Effector memory CD8-positive, alpha-beta T cell (primary cell): ENCODE measurements around the gene MAP7D1.

Experiments used
- ATAC-seq: fragments of 150-1000 bp; cut with Tn5 transposase; replicated peaks from 2 replicates; pipeline ENCODE4 v1.10.0; 2021; ENCODE audit warnings: mild to moderate bottlenecking, moderate library complexity
- DNase-seq, 3 experiments: peaks; one replicate each; pipeline ENCODE4 v3.0.0; 2021
- H3K27ac Mint-ChIP-seq, 2 donors: one replicate each; pipeline ENCODE4 v1.8.0; 2022; ENCODE audit warnings: mild to moderate bottlenecking in 2 of 2, mixed read lengths in 2 of 2, moderate library complexity in 2 of 2
- H3K27me3 Mint-ChIP-seq, 2 donors: one replicate each; pipeline ENCODE4 v1.8.0; 2022; ENCODE audit warnings: mixed read lengths in 2 of 2
- H3K36me3 Mint-ChIP-seq: one replicate; pipeline ENCODE4 v1.8.0; 2022; ENCODE audit warnings: mild to moderate bottlenecking, moderate library complexity, mixed read lengths; ENCODE audit not compliant: insufficient read depth
- H3K4me1 Mint-ChIP-seq, 2 donors: one replicate each; pipeline ENCODE4 v1.8.0; 2022; ENCODE audit warnings: low read depth in 2 of 2, mixed read lengths in 2 of 2
- H3K4me3 Mint-ChIP-seq, 2 donors: one replicate each; pipeline ENCODE4 v1.8.0; 2022; ENCODE audit warnings: mild to moderate bottlenecking in 2 of 2, mixed read lengths in 2 of 2, moderate library complexity in 2 of 2
- H3K9me3 Mint-ChIP-seq, 2 donors: one replicate each; pipeline ENCODE4 v1.8.0; 2022; ENCODE audit warnings: mixed read lengths in 2 of 2

Gene MAP7D1

GRCh38 chr1:36134505-36135329 lies 21.2 kb upstream of the MAP7D1 start:
- Mint-ChIP-seq H3K4me1 (no peaks in the 10 kb centered on the region), H3K27me3 (no peaks in the 10 kb centered on the region), H3K27ac (peak overlapping the region in 1 of 2 donors; percentile 69), H3K9me3 (no peaks in the 10 kb centered on the region), H3K36me3 (peaks cover 21% of the 10 kb centered on the region), H3K4me3 (no peak overlapping the region)
- DNase-seq (no peak), ATAC-seq (no peak)

GRCh38 chr1:36135330-36135667 lies 20.7 kb upstream of the MAP7D1 start:
- no peaks in the 10 kb centered on the region for H3K9me3 Mint-ChIP-seq
- no peak overlapping the region for H3K4me3 Mint-ChIP-seq
- H3K4me1 Mint-ChIP-seq, result peaks cover under 1 to 4% of the 10 kb centered on the region in 2 donors
- no peaks in the 10 kb centered on the region for H3K27me3 Mint-ChIP-seq
- H3K27ac Mint-ChIP-seq, result peak overlapping the region in 1 of 2 donors; percentile 69
- DNase-seq, result no peak
- no peak for ATAC-seq
- peaks cover 26% of the 10 kb centered on the region for H3K36me3 Mint-ChIP-seq

GRCh38 chr1:36135796-36136195 lies 20.2 kb upstream of the MAP7D1 start:
- Mint-ChIP-seq H3K9me3 (no peaks in the 10 kb centered on the region), H3K27ac (peak overlapping the region; percentile 35 to 69), H3K27me3 (no peaks in the 10 kb centered on the region), H3K36me3 (peaks cover 31% of the 10 kb centered on the region), H3K4me1 (peaks cover 4 to 5% of the 10 kb centered on the region in 2 donors), H3K4me3 (no peak overlapping the region)
- ATAC-seq, result no peak
- DNase-seq, result no peak

GRCh38 chr1:36136535-36136934 lies 19.4 kb upstream of the MAP7D1 start:
- no peak overlapping the region for H3K4me3 Mint-ChIP-seq
- peaks cover 37% of the 10 kb centered on the region for H3K36me3 Mint-ChIP-seq
- H3K27ac Mint-ChIP-seq, result peak overlapping the region; percentile 35 to 69

GRCh38 chr1:36137226-36137625 lies 18.7 kb upstream of the MAP7D1 start:
- Mint-ChIP-seq H3K4me3 (no peak overlapping the region), H3K27ac (peak overlapping the region in 1 of 2 donors; percentile 20), H3K36me3 (peaks cover 39% of the 10 kb centered on the region), H3K9me3 (no peaks in the 10 kb centered on the region), H3K27me3 (no peaks in the 10 kb centered on the region), H3K4me1 (peaks cover 5% of the 10 kb centered on the region in 2 donors)
- DNase-seq (no peak), ATAC-seq (no peak)

More at GRCh38 chr1:36136535-36136934, 19.4 kb upstream of the MAP7D1 start:
- ATAC-seq (no peak), DNase-seq (no peak)
- H3K4me1 Mint-ChIP-seq, result peaks cover 5% of the 10 kb centered on the region in 2 donors
- no peaks in the 10 kb centered on the region for H3K27me3 Mint-ChIP-seq
- H3K9me3 Mint-ChIP-seq, result no peaks in the 10 kb centered on the region

GRCh38 chr1:36137776-36138175 lies 18.2 kb upstream of the MAP7D1 start:
- Mint-ChIP-seq H3K4me1 (peaks cover 5% of the 10 kb centered on the region in 2 donors), H3K27me3 (no peaks in the 10 kb centered on the region), H3K36me3 (peaks cover 39% of the 10 kb centered on the region), H3K9me3 (no peaks in the 10 kb centered on the region), H3K4me3 (no peak overlapping the region), H3K27ac (peak overlapping the region in 1 of 2 donors; percentile 20)
- ATAC-seq, result no peak
- no peak for DNase-seq

GRCh38 chr1:36139521-36139920 lies 16.4 kb upstream of the MAP7D1 start:
- Mint-ChIP-seq H3K27me3 (no peaks in the 10 kb centered on the region), H3K9me3 (no peaks in the 10 kb centered on the region), H3K36me3 (peaks cover 39% of the 10 kb centered on the region), H3K27ac (no peak overlapping the region), H3K4me1 (peaks cover 8 to 9% of the 10 kb centered on the region in 2 donors), H3K4me3 (no peak overlapping the region)
- ATAC-seq (no peak), DNase-seq (no peak)

- peaks cover 8 to 13% of the 10 kb centered on the region in 2 donors for H3K4me1 Mint-ChIP-seq
- ATAC-seq, result no peak
- peak overlapping the region; percentile 23 to 69 for H3K27ac Mint-ChIP-seq
- peaks cover 36% of the 10 kb centered on the region for H3K36me3 Mint-ChIP-seq
- no peak for DNase-seq
- no peaks in the 10 kb centered on the region for H3K9me3 Mint-ChIP-seq
- H3K4me3 Mint-ChIP-seq, result no peak overlapping the region
- no peaks in the 10 kb centered on the region for H3K27me3 Mint-ChIP-seq
Observed at GRCh38 chr1:36142121-36142520, 13.8 kb upstream of the MAP7D1 start.

GRCh38 chr1:36143424-36143823 lies 12.5 kb upstream of the MAP7D1 start:
- Mint-ChIP-seq H3K4me3 (no peak overlapping the region), H3K36me3 (peaks cover 33% of the 10 kb centered on the region), H3K27ac (no peak overlapping the region), H3K4me1 (peaks cover 16 to 18% of the 10 kb centered on the region in 2 donors), H3K27me3 (no peaks in the 10 kb centered on the region), H3K9me3 (no peaks in the 10 kb centered on the region)
- ATAC-seq (no peak), DNase-seq (no peak)

- Mint-ChIP-seq H3K27ac (peak overlapping the region in 1 of 2 donors; percentile 38), H3K36me3 (peaks cover 29% of the 10 kb centered on the region), H3K27me3 (no peaks in the 10 kb centered on the region), H3K4me1 (peaks cover 21 to 24% of the 10 kb centered on the region in 2 donors), H3K9me3 (no peaks in the 10 kb centered on the region), H3K4me3 (no peak overlapping the region)
- DNase-seq (no peak), ATAC-seq (no peak)
Observed at GRCh38 chr1:36144413-36144812, 11.5 kb upstream of the MAP7D1 start.

- Mint-ChIP-seq H3K4me3 (peak overlapping the region; percentile 96 to 98), H3K27me3 (no peaks in the 10 kb centered on the region), H3K27ac (peak overlapping the region; percentile 97 to 98), H3K4me1 (peaks cover 35 to 45% of the 10 kb centered on the region in 2 donors), H3K36me3 (peaks cover 14% of the 10 kb centered on the region), H3K9me3 (no peaks in the 10 kb centered on the region)
- peak; percentile 9 for ATAC-seq
- DNase-seq, result no peak
Observed at GRCh38 chr1:36148821-36149236, 7.1 kb upstream of the MAP7D1 start.

- ATAC-seq (peak; percentile 88), DNase-seq (peak; percentile 98 to 99 (median 98))
- Mint-ChIP-seq H3K27ac (peak within 1 kb of the TSS; percentile 97 to 98), H3K27me3 (no peaks in the 10 kb centered on the region), H3K4me1 (peaks cover 38 to 45% of the 10 kb centered on the region in 2 donors), H3K4me3 (peak within 1 kb of the TSS; percentile 96 to 98), H3K9me3 (no peaks in the 10 kb centered on the region), H3K36me3 (peaks cover 14% of the 10 kb centered on the region)
Observed at GRCh38 chr1:36149237-36149972, 6.6 kb upstream of the MAP7D1 start, which contains the start of gene TRAPPC3. TSS of gene TRAPPC3 (minus strand) at chr1:36149486. CDS start at chr1:36149378, 108 bp downstream.

- peaks cover 41 to 49% of the 10 kb centered on the region in 2 donors for H3K4me1 Mint-ChIP-seq
- DNase-seq (no peak), ATAC-seq (no peak)
- no peaks in the 10 kb centered on the region for H3K27me3 Mint-ChIP-seq
- H3K36me3 Mint-ChIP-seq, result peaks cover 14% of the 10 kb centered on the region
- H3K9me3 Mint-ChIP-seq, result no peaks in the 10 kb centered on the region
- H3K4me3 Mint-ChIP-seq, result peak overlapping the region; percentile 96 to 98
- H3K27ac Mint-ChIP-seq, result peak overlapping the region; percentile 97 to 98
Observed at GRCh38 chr1:36149973-36150295, 6.0 kb upstream of the MAP7D1 start.
